GM19035 (cell line): ENCODE measurements around the gene RANBP3L.
"Not testable (repeated sequence)": the region's sequence is repeated elsewhere in the genome, so short reads cannot be mapped to it uniquely, and the experiment has no call there.

Source experiments
- ATAC-seq: cut with Tn5 transposase; IDR thresholded peaks from one replicate; pipeline ENCODE4 v1.9.1; 2021; ENCODE audit not compliant: unreplicated experiment

Gene RANBP3L

GRCh38 chr5:36214436-36214835 lies 87.3 kb downstream of the RANBP3L start:
- ATAC-seq, result no peak

GRCh38 chr5:36209664-36210063 lies 92.0 kb downstream of the RANBP3L start:
- no peak for ATAC-seq

GRCh38 chr5:36208786-36209185 lies 92.9 kb downstream of the RANBP3L start:
- no peak for ATAC-seq

GRCh38 chr5:36206913-36207312 lies 94.8 kb downstream of the RANBP3L start:
- ATAC-seq, result no peak

- no peak for ATAC-seq
Measured at GRCh38 chr5:36205329-36205728, 96.4 kb downstream of the RANBP3L start.

- no peak for ATAC-seq
Measured at GRCh38 chr5:36202521-36202961, 99.2 kb downstream of the RANBP3L start.

GRCh38 chr5:36200513-36200912 lies 101.2 kb downstream of the RANBP3L start:
- ATAC-seq, result no peak

- ATAC-seq, result no peak
Measured at GRCh38 chr5:36199620-36200019, 102.1 kb downstream of the RANBP3L start.

GRCh38 chr5:36198783-36199182 lies 102.9 kb downstream of the RANBP3L start:
- not testable (repeated sequence) for ATAC-seq
